WTC11 (cell line): ENCODE measurements around the gene CCR3. TPM values are rescaled to one million over a fixed set of nuclear protein-coding genes. Genes with fewer than 3 reads are reported as not detected.

ENCODE experiments used
- ATAC-seq: fragments of 200-7000 bp; cut with Tn5 transposase; 2 replicates; pipeline ENCODE4 v1.10.0; 2021; ENCODE audit warnings: mild to moderate bottlenecking, moderate library complexity
- CTCF ChIA-PET: fragments of 300-600 bp; sonication (Branson Sonifier 250); formaldehyde crosslinking; loops from one replicate; lab custom pipeline; 2021; ENCODE audit warnings: antibody characterized with exemption; lab: Charles Lee
- POLR2A ChIA-PET: fragments of 350-600 bp; sonication (Branson Sonifier 250); formaldehyde crosslinking; loops from one replicate; lab custom pipeline; 2021; ENCODE audit warnings: antibody characterized with exemption; lab: Charles Lee
- DNase-seq: peaks from one replicate; pipeline ENCODE4 v3.0.0; 2021; ENCODE audit warnings: low spot score
- H3K27ac Mint-ChIP-seq: 2 replicates; pipeline ENCODE4 v1.8.0; 2021; ENCODE audit warnings: mixed read lengths
- H3K27me3 Mint-ChIP-seq: 2 replicates; pipeline ENCODE4 v1.8.0; 2021; ENCODE audit warnings: low read depth, mild to moderate bottlenecking, moderate library complexity, mixed read lengths
- H3K36me3 Mint-ChIP-seq: 2 replicates; pipeline ENCODE4 v1.8.0; 2021; ENCODE audit warnings: mixed read lengths
- H3K4me1 Mint-ChIP-seq: 2 replicates; pipeline ENCODE4 v1.8.0; 2022; ENCODE audit warnings: mixed read lengths
- H3K4me3 Mint-ChIP-seq: 2 replicates; pipeline ENCODE4 v1.8.0; 2021; ENCODE audit warnings: mild to moderate bottlenecking, moderate library complexity, mixed read lengths
- H3K9me3 Mint-ChIP-seq: 2 replicates; pipeline ENCODE4 v1.8.0; 2021; ENCODE audit warnings: mixed read lengths
- CTCF ChIP-seq: fragments of 200-600 bp; IDR thresholded peaks from 2 replicates; pipeline ENCODE4 v1.8.0; 2022; ENCODE audit warnings: antibody characterized with exemption
- E2F1 ChIP-seq: sonication (generic); formaldehyde crosslinking; IDR thresholded peaks from 2 replicates; pipeline ENCODE4 v1.8.0; 2022; ENCODE audit warnings: mild to moderate bottlenecking, missing genetic modification reagents
- E2F4 ChIP-seq: sonication (generic); formaldehyde crosslinking; IDR thresholded peaks from 2 replicates; pipeline ENCODE4 v1.8.1; 2022; ENCODE audit warnings: low read depth, mild to moderate bottlenecking, moderate library complexity, missing genetic modification reagents, borderline replicate concordance
- ETV6 ChIP-seq: sonication (generic); formaldehyde crosslinking; IDR thresholded peaks from 2 replicates; pipeline ENCODE4 v1.8.1; 2022; ENCODE audit warnings: mild to moderate bottlenecking, missing genetic modification reagents
- FOXJ3 ChIP-seq: sonication (generic); formaldehyde crosslinking; IDR thresholded peaks from 2 replicates; pipeline ENCODE4 v1.9.0; 2021; ENCODE audit warnings: missing genetic modification reagents, mild to moderate bottlenecking, borderline replicate concordance
- GRHL2 ChIP-seq: fragments of 250-450 bp; sonication (Bioruptor Pico); IDR thresholded peaks from 2 replicates; pipeline ENCODE4 v1.8.0; 2022; ENCODE audit warnings: mild to moderate bottlenecking, moderate library complexity; ENCODE audit not compliant: insufficient replicate concordance, severe bottlenecking
- IRF1 ChIP-seq: sonication (generic); formaldehyde crosslinking; IDR thresholded peaks from 2 replicates; pipeline ENCODE4 v1.8.0; 2023; ENCODE audit warnings: missing genetic modification reagents
- MXD4 ChIP-seq: fragments of 250-450 bp; sonication (Bioruptor Pico); IDR thresholded peaks from 2 replicates; pipeline ENCODE4 v1.8.0; 2021; ENCODE audit warnings: mild to moderate bottlenecking, moderate library complexity, borderline replicate concordance
- NFATC4 ChIP-seq: fragments of 250-450 bp; sonication (Bioruptor Pico); IDR thresholded peaks from 2 replicates; pipeline ENCODE4 v1.9.0; 2021; ENCODE audit warnings: mild to moderate bottlenecking
- NFYB ChIP-seq: sonication (generic); formaldehyde crosslinking; conservative IDR thresholded peaks from 2 replicates; pipeline ENCODE4 v1.8.0; 2022; ENCODE audit warnings: low read depth, missing genetic modification reagents
- PRDM15 ChIP-seq: sonication (generic); formaldehyde crosslinking; IDR thresholded peaks from 2 replicates; pipeline ENCODE4 v1.8.0; 2022; ENCODE audit warnings: missing genetic modification reagents
- PREB ChIP-seq: sonication (generic); formaldehyde crosslinking; IDR thresholded peaks from 2 replicates; pipeline ENCODE4 v1.8.1; 2022; ENCODE audit warnings: mild to moderate bottlenecking, missing genetic modification reagents, moderate library complexity, borderline replicate concordance
- SMAD4 ChIP-seq: sonication (generic); formaldehyde crosslinking; IDR thresholded peaks from 2 replicates; pipeline ENCODE4 v1.8.0; 2022; ENCODE audit warnings: mild to moderate bottlenecking, missing genetic modification reagents
- TP53 ChIP-seq: sonication (generic); formaldehyde crosslinking; IDR thresholded peaks from 2 replicates; pipeline ENCODE4 v1.8.1; 2023; ENCODE audit warnings: mild to moderate bottlenecking, missing genetic modification reagents
- ZBTB43 ChIP-seq: sonication (generic); formaldehyde crosslinking; IDR thresholded peaks from 2 replicates; pipeline ENCODE4 v1.8.1; 2023; ENCODE audit warnings: mild to moderate bottlenecking, missing genetic modification reagents
- ZNF281 ChIP-seq: sonication (generic); formaldehyde crosslinking; IDR thresholded peaks from 2 replicates; pipeline ENCODE4 v1.8.0; 2023; ENCODE audit warnings: mild to moderate bottlenecking, missing genetic modification reagents
- ZNF317 ChIP-seq: sonication (generic); formaldehyde crosslinking; IDR thresholded peaks from 2 replicates; pipeline ENCODE4 v1.8.1; 2023; ENCODE audit warnings: low read depth, mild to moderate bottlenecking, moderate library complexity, missing genetic modification reagents, borderline replicate concordance
- ZNF512 ChIP-seq: sonication (generic); formaldehyde crosslinking; IDR thresholded peaks from 2 replicates; pipeline ENCODE4 v1.8.1; 2022; ENCODE audit warnings: missing genetic modification reagents, borderline replicate concordance
- total RNA-seq: library from RNA; stranded (reverse); gene quantifications from 3 replicates; pipeline ENCODE4 v1.2.3, GENCODE V29; 2021

CCR3 gene
- total RNA-seq, 1 experiment from 2014 or later = not detected

- ChIA-PET CTCF (no interaction called here), POLR2A (no interaction called here)
- peaks cover 21% of the 10 kb centered on the region for H3K9me3 Mint-ChIP-seq
- no peak overlapping the region for H3K27ac Mint-ChIP-seq
- DNase-seq = no peak
- peaks cover 13% of the 10 kb centered on the region for H3K27me3 Mint-ChIP-seq
- H3K4me1 Mint-ChIP-seq = no peaks in the 10 kb centered on the region
- ATAC-seq = no peak
- TF ChIP-seq PRDM15 = no peak
- TF ChIP-seq E2F1 (CRISPR knock-in tag) = no peak
- no peak for TF ChIP-seq SMAD4 (CRISPR knock-in tag)
- no peak for TF ChIP-seq NFATC4 (CRISPR knock-in tag)
- TF ChIP-seq E2F4 = no peak
- TF ChIP-seq ZNF281 (CRISPR knock-in tag) = no peak
- no peak for TF ChIP-seq MXD4 (CRISPR knock-in tag)
- no peak for TF ChIP-seq TP53 (CRISPR knock-in tag)
- no peak for TF ChIP-seq IRF1 (CRISPR knock-in tag)
- TF ChIP-seq GRHL2 (CRISPR knock-in tag) = no peak
- TF ChIP-seq ZNF512 (CRISPR knock-in tag) = no peak
- no peak overlapping the region for H3K4me3 Mint-ChIP-seq
- no peaks in the 10 kb centered on the region for H3K36me3 Mint-ChIP-seq
Observed at GRCh38 chr3:46271209-46271745, 29.0 kb downstream of the CCR3 start.

GRCh38 chr3:46272028-46272451, 29.8 kb downstream of the CCR3 start:
- no peaks in the 10 kb centered on the region for H3K36me3 Mint-ChIP-seq
- peaks cover 21% of the 10 kb centered on the region for H3K9me3 Mint-ChIP-seq
- H3K27ac Mint-ChIP-seq = no peak overlapping the region
- POLR2A ChIA-PET = no interaction called here
- CTCF ChIA-PET = no interaction called here
- peaks cover 13% of the 10 kb centered on the region for H3K27me3 Mint-ChIP-seq
- TF ChIP-seq FOXJ3 (CRISPR knock-in tag) = no peak
- no peak for TF ChIP-seq ETV6 (CRISPR knock-in tag)
- TF ChIP-seq NFYB (CRISPR knock-in tag) = no peak
- no peak for TF ChIP-seq ZBTB43 (CRISPR knock-in tag)
- TF ChIP-seq PREB (CRISPR knock-in tag) = no peak
- TF ChIP-seq CTCF = no peak
- no peak for TF ChIP-seq ZNF317 (CRISPR knock-in tag)
- DNase-seq (no peak), ATAC-seq (no peak)
- H3K4me1 Mint-ChIP-seq = no peaks in the 10 kb centered on the region
- no peak overlapping the region for H3K4me3 Mint-ChIP-seq
